Skin epidermis (tissue), 12 donors: ENCODE measurements around the gene ZNF180.
"Not testable (repeated sequence)": the region's sequence is repeated elsewhere in the genome, so short reads cannot be mapped to it uniquely, and the experiment has no call there.

ENCODE experiments used
- H3K27ac ChIP-seq, 21 experiments: fragments of 200-600 bp; sonication (generic) in 11 of 21; one replicate each; pipeline ENCODE4 v1.5.0; 2020; ENCODE audit warnings: mild to moderate bottlenecking in 3 of 21, inconsistent platforms in 2 of 21, moderate library complexity in 2 of 21
- H3K4me3 ChIP-seq, 7 experiments: fragments of 200-600 bp; sonication (generic) in 2 of 7; one replicate each; pipeline ENCODE4 v1.5.0; 2020; ENCODE audit warnings: inconsistent platforms in 2 of 7, mild to moderate bottlenecking in 2 of 7, moderate library complexity in 1 of 7

Gene ZNF180

GRCh38 chr19:44499962-44500949 lies at the start of gene ZNF180:
Gene ZNF180 (minus strand): TSS chr19:44500522. CDS start chr19:44497334, 3,188 bp downstream.
- Histone ChIP-seq H3K27ac (peak within 1 kb of the TSS; percentile 34 to 95 (median 87)), H3K4me3 (peak within 1 kb of the TSS; percentile 58 to 92 (median 79))

- H3K4me3 ChIP-seq: no peak overlapping the region
- no peak overlapping the region for H3K27ac ChIP-seq
Measured at GRCh38 chr19:44549507-44549906, 49.2 kb upstream of the ZNF180 start.

- Histone ChIP-seq H3K27ac (no peak overlapping the region), H3K4me3 (no peak overlapping the region)
Measured at GRCh38 chr19:44548736-44549135, 48.4 kb upstream of the ZNF180 start.

- no peak overlapping the region for H3K27ac ChIP-seq
Measured at GRCh38 chr19:44544031-44544430, 43.7 kb upstream of the ZNF180 start.

GRCh38 chr19:44542671-44543070 lies 42.3 kb upstream of the ZNF180 start:
- Histone ChIP-seq H3K27ac (no peak overlapping the region), H3K4me3 (no peak overlapping the region)

More at GRCh38 chr19:44544031-44544430, 43.7 kb upstream of the ZNF180 start:
- H3K4me3 ChIP-seq: no peak overlapping the region

GRCh38 chr19:44540736-44541135 lies 40.4 kb upstream of the ZNF180 start:
- Histone ChIP-seq H3K4me3 (no peak overlapping the region), H3K27ac (no peak overlapping the region)

- no peak overlapping the region for H3K4me3 ChIP-seq
- no peak overlapping the region for H3K27ac ChIP-seq
Measured at GRCh38 chr19:44539991-44540390, 39.7 kb upstream of the ZNF180 start.

GRCh38 chr19:44539236-44539826 lies 39.0 kb upstream of the ZNF180 start:
- H3K27ac ChIP-seq: no peak overlapping the region
- no peak overlapping the region for H3K4me3 ChIP-seq

- H3K4me3 ChIP-seq, H3K27ac ChIP-seq: not testable (repeated sequence)
Measured at GRCh38 chr19:44535361-44535760, 35.0 kb upstream of the ZNF180 start.

- no peak overlapping the region for H3K27ac ChIP-seq
- no peak overlapping the region for H3K4me3 ChIP-seq
Measured at GRCh38 chr19:44532819-44533218, 32.5 kb upstream of the ZNF180 start.

GRCh38 chr19:44530777-44531176 lies 30.5 kb upstream of the ZNF180 start:
- no peak overlapping the region for H3K27ac ChIP-seq
- no peak overlapping the region for H3K4me3 ChIP-seq

GRCh38 chr19:44529536-44529935 lies 29.2 kb upstream of the ZNF180 start, which contains the start of gene CEACAM20:
Gene CEACAM20 (minus strand): TSS chr19:44529675. CDS start chr19:44529509, 166 bp downstream.
- H3K4me3 ChIP-seq: no peak within 1 kb of the TSS

GRCh38 chr19:44527554-44527953 lies 27.2 kb upstream of the ZNF180 start:
- Histone ChIP-seq H3K27ac (no peak overlapping the region), H3K4me3 (no peak overlapping the region)

More at GRCh38 chr19:44529536-44529935, 29.2 kb upstream of the ZNF180 start, which contains the start of gene CEACAM20:
- H3K27ac ChIP-seq: no peak within 1 kb of the TSS

GRCh38 chr19:44525721-44526430 lies 25.6 kb upstream of the ZNF180 start:
- Histone ChIP-seq H3K4me3 (no peak overlapping the region), H3K27ac (no peak overlapping the region)

- H3K4me3 ChIP-seq: no peak overlapping the region
- no peak overlapping the region for H3K27ac ChIP-seq
Measured at GRCh38 chr19:44521370-44521769, 21.0 kb upstream of the ZNF180 start.

- Histone ChIP-seq H3K27ac (no peak overlapping the region), H3K4me3 (no peak overlapping the region)
Measured at GRCh38 chr19:44517146-44517545, 16.8 kb upstream of the ZNF180 start.

- Histone ChIP-seq H3K4me3 (no peak overlapping the region), H3K27ac (no peak overlapping the region)
Measured at GRCh38 chr19:44515907-44516306, 15.6 kb upstream of the ZNF180 start.

GRCh38 chr19:44515031-44515430 lies 14.7 kb upstream of the ZNF180 start:
- H3K4me3 ChIP-seq: no peak overlapping the region
- H3K27ac ChIP-seq: no peak overlapping the region

- Histone ChIP-seq H3K27ac (no peak overlapping the region), H3K4me3 (no peak overlapping the region)
Measured at GRCh38 chr19:44512326-44513298, 12.3 kb upstream of the ZNF180 start.
